Neural crest cell (in vitro differentiated cells): ENCODE data around the gene EPDR1. TPM values are rescaled to one million over a fixed set of nuclear protein-coding genes. Genes with fewer than 3 reads are reported as not detected.
A peak's percentile ranks its signal among the peaks of the same experiment; 100 is the strongest.

Experiments used
- DNase-seq: peaks from one replicate; pipeline ENCODE4 v3.0.0; 2021; ENCODE audit warnings: low read depth, mixed read lengths, low spot score
- H3K27ac Mint-ChIP-seq: one replicate; pipeline ENCODE4 v1.8.0; 2021; ENCODE audit warnings: mild to moderate bottlenecking, mixed read lengths; ENCODE audit not compliant: unreplicated experiment
- H3K27me3 Mint-ChIP-seq: 2 replicates; pipeline ENCODE4 v1.8.0; 2021; ENCODE audit warnings: low read depth, mild to moderate bottlenecking, mixed read lengths
- H3K36me3 Mint-ChIP-seq: 2 replicates; pipeline ENCODE4 v1.8.0; 2021; ENCODE audit warnings: low read depth, mild to moderate bottlenecking, mixed read lengths
- H3K4me1 Mint-ChIP-seq: 2 replicates; pipeline ENCODE4 v1.8.0; 2021; ENCODE audit warnings: mixed read lengths
- H3K4me3 Mint-ChIP-seq: one replicate; pipeline ENCODE4 v1.8.0; 2021; ENCODE audit warnings: mild to moderate bottlenecking, mixed read lengths
- H3K9me3 Mint-ChIP-seq: 2 replicates; pipeline ENCODE4 v1.8.0; 2021; ENCODE audit warnings: mixed read lengths
- total RNA-seq: library from RNA; stranded (reverse); gene quantifications from 2 replicates; pipeline ENCODE4 v1.2.1, GENCODE V29; 2021
- TF ChIP-seq, protein P1 (sequence below): fragments of 200-600 bp; sonication (generic); conservative IDR thresholded peaks from 2 replicates; pipeline ENCODE4 v1.5.0; 2021; ENCODE audit warnings: antibody characterized with exemption, mild to moderate bottlenecking

Gene EPDR1
- total RNA-seq, 1 donor from 2014 or later, result 4.1 TPM

DNA sequence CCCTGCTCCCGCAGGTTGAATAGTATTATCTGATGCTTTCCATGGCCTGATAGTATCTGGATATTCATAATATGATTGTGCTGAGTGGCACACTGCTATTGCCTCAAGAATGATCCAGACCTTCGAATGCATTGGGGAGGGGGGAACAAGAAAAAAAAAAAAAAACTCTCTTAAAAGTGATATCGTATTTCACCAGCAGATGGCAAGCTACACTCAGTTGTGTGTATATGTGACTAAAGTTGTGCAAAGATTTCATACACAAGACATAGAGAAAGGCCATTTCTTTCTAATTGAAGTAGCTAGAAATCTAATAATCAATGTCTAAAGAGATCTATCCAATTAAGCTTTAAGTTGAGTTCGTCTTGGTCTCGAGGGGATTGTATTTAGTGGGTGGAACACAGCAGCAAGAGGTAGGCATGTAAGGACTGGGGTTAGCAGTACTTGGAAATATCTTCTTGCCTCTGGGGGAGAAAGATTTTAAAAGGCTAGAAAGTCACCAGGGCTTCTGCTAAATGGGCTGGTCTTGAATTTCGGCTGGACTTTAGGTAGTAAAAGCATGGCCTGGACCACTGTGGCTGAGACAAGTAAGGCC lies 19.1 kb upstream of the EPDR1 start:
- Mint-ChIP-seq H3K27ac (no peak overlapping the region), H3K36me3 (no peaks in the 10 kb centered on the region), H3K27me3 (peaks cover 3% of the 10 kb centered on the region), H3K4me1 (no peaks in the 10 kb centered on the region), H3K9me3 (no peaks in the 10 kb centered on the region), H3K4me3 (no peak overlapping the region)
- TF ChIP-seq, protein P1, sequence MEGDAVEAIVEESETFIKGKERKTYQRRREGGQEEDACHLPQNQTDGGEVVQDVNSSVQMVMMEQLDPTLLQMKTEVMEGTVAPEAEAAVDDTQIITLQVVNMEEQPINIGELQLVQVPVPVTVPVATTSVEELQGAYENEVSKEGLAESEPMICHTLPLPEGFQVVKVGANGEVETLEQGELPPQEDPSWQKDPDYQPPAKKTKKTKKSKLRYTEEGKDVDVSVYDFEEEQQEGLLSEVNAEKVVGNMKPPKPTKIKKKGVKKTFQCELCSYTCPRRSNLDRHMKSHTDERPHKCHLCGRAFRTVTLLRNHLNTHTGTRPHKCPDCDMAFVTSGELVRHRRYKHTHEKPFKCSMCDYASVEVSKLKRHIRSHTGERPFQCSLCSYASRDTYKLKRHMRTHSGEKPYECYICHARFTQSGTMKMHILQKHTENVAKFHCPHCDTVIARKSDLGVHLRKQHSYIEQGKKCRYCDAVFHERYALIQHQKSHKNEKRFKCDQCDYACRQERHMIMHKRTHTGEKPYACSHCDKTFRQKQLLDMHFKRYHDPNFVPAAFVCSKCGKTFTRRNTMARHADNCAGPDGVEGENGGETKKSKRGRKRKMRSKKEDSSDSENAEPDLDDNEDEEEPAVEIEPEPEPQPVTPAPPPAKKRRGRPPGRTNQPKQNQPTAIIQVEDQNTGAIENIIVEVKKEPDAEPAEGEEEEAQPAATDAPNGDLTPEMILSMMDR, result peak; percentile 76
- DNase-seq, result no peak

DNA sequence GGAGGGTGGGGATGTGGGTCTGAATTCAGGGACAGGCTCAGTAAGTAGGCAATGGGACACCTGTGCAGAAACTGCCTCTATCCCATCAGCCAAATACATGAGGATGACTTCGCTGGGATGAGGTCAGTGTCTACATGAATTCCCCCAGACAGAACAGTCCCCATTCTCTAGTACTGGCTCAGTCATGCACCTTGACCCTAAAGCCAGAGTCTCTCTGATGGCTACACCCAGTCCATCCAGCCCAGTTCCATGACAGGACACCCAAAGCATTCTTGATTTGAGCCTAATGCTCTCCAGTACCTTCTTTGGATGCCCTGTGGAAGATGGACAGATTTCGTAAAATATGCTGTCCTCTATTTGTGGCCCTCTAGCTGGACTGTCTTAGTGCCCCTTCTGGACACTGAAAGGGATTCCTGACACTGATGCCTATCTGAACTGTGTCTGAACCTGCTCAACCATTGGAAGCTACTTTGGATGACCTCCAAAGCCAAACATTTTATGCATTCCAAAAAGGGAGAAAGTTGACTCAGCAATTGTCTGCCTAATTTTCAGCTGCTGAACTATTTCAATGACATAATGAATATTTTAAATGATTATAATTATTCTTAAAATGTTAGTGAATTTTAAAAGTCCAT lies 18.4 kb upstream of the EPDR1 start:
- Mint-ChIP-seq H3K27me3 (peaks cover 3% of the 10 kb centered on the region), H3K4me3 (no peak overlapping the region), H3K27ac (no peak overlapping the region), H3K4me1 (no peaks in the 10 kb centered on the region), H3K36me3 (no peaks in the 10 kb centered on the region), H3K9me3 (no peaks in the 10 kb centered on the region)
- DNase-seq, result no peak
- TF ChIP-seq, protein P1, result no peak

- no peak overlapping the region for H3K27ac Mint-ChIP-seq
- H3K27me3 Mint-ChIP-seq, result peaks cover 15% of the 10 kb centered on the region
- H3K4me3 Mint-ChIP-seq, result no peak overlapping the region
- H3K36me3 Mint-ChIP-seq, result no peaks in the 10 kb centered on the region
- DNase-seq, result no peak
- H3K9me3 Mint-ChIP-seq, result no peaks in the 10 kb centered on the region
- no peaks in the 10 kb centered on the region for H3K4me1 Mint-ChIP-seq
- TF ChIP-seq, protein P1, result no peak
Observed at GRCh38 chr7:37908221-37908788, 12.1 kb upstream of the EPDR1 start.

GRCh38 chr7:37912756-37913155 lies 7.7 kb upstream of the EPDR1 start:
- TF ChIP-seq, protein P1, result no peak
- Mint-ChIP-seq H3K27me3 (peaks cover 55% of the 10 kb centered on the region), H3K36me3 (no peaks in the 10 kb centered on the region), H3K4me3 (no peak overlapping the region), H3K27ac (no peak overlapping the region), H3K9me3 (no peaks in the 10 kb centered on the region), H3K4me1 (peaks cover 8% of the 10 kb centered on the region)
- no peak for DNase-seq

DNA sequence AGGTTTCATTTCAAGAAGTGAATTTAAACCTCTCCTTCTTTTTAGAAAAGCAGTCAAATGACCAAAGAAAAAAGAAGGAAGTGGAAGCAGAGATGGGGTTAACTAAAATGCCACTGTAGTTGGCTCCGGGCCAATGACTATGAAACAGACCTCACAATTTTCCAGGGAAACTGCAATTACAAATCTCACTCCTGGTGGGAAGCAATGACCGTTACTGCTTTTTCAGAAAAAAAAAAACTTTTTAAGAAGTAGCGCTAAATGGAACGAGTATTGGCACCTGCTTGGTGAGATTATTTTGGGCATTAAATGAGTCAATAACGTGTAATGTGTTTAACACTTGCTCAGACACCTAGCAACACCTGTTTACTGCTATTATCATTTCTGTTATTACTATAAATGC lies 5.0 kb upstream of the EPDR1 start:
- Mint-ChIP-seq H3K4me1 (peaks cover 13% of the 10 kb centered on the region), H3K27me3 (peaks cover 82% of the 10 kb centered on the region), H3K4me3 (no peak overlapping the region), H3K27ac (no peak overlapping the region), H3K36me3 (no peaks in the 10 kb centered on the region), H3K9me3 (no peaks in the 10 kb centered on the region)
- TF ChIP-seq, protein P1, result no peak
- DNase-seq, result no peak
